RPMI7951 (cell line): ENCODE results near the gene FOXO4. TPM values are rescaled to one million over a fixed set of nuclear protein-coding genes. Genes with fewer than 3 reads are reported as not detected.
"Not testable (repeated sequence)": the region's sequence is repeated elsewhere in the genome, so short reads cannot be mapped to it uniquely, and the experiment has no call there.

ENCODE experiments used
- DNase-seq: peaks from one replicate; pipeline ENCODE4 v3.0.0-alpha.2; 2012; ENCODE audit warnings: low read depth
- total RNA-seq: library from RNA; depleted of rRNA; stranded (reverse); fragments of >200 nt; shearing (Covaris generic); gene quantifications from 2 replicates; pipeline ENCODE4 v1.2.3, GENCODE V29; 2014; rRNA removed

Gene FOXO4
- 4.2 and 4.3 TPM in 2 replicates for total RNA-seq

- peak; percentile 85 for DNase-seq
These were observed at the start of gene FOXO4 for GRCh38 chrX:71095555-71095980. TSS of gene FOXO4 (plus strand) at chrX:71095851. CDS start at chrX:71096529, 678 bp downstream.

- not testable (repeated sequence) for DNase-seq
These were observed 47.8 kb upstream of the FOXO4 start for GRCh38 chrX:71047891-71048290.

GRCh38 chrX:71052721-71053120 lies 42.9 kb upstream of the FOXO4 start:
- DNase-seq: peak; percentile 10

- peak; percentile 81 for DNase-seq
These were observed 42.4 kb upstream of the FOXO4 start for GRCh38 chrX:71053217-71053621.

- DNase-seq: no peak
These were observed 38.8 kb upstream of the FOXO4 start for GRCh38 chrX:71056867-71057266.

- DNase-seq: no peak
These were observed 37.7 kb upstream of the FOXO4 start for GRCh38 chrX:71057848-71058530.

- no peak for DNase-seq
These were observed 35.5 kb upstream of the FOXO4 start for GRCh38 chrX:71060127-71060526.

- DNase-seq: no peak
These were observed 28.6 kb upstream of the FOXO4 start for GRCh38 chrX:71067089-71067488.

GRCh38 chrX:71067712-71068043 lies 28.0 kb upstream of the FOXO4 start:
- no peak for DNase-seq

GRCh38 chrX:71068044-71068918 lies 27.4 kb upstream of the FOXO4 start, which contains the start of gene SNX12:
TSS of gene SNX12 (minus strand) at chrX:71068334. CDS start at chrX:71068306, 28 bp downstream.
- peak; percentile 97 for DNase-seq

GRCh38 chrX:71070531-71070930 lies 25.1 kb upstream of the FOXO4 start:
- no peak for DNase-seq

GRCh38 chrX:71081330-71082123 lies 14.1 kb upstream of the FOXO4 start:
- no peak for DNase-seq

- DNase-seq: no peak
These were observed 13.5 kb upstream of the FOXO4 start for GRCh38 chrX:71082124-71082647.

- no peak for DNase-seq
These were observed 12.8 kb upstream of the FOXO4 start for GRCh38 chrX:71082822-71083221.

GRCh38 chrX:71085900-71086299 lies 9.8 kb upstream of the FOXO4 start:
- DNase-seq: no peak

GRCh38 chrX:71091263-71091662 lies 4.4 kb upstream of the FOXO4 start:
- DNase-seq: no peak

- no peak for DNase-seq
These were observed 618 bp upstream of the FOXO4 start for GRCh38 chrX:71095033-71095432.

- DNase-seq: peak; percentile 58
These were observed 519 bp downstream of the FOXO4 start for GRCh38 chrX:71095981-71096759.

GRCh38 chrX:71096760-71097032 lies 1.0 kb downstream of the FOXO4 start:
- no peak for DNase-seq

GRCh38 chrX:71098302-71098701 lies 2.7 kb downstream of the FOXO4 start:
- peak; percentile 52 for DNase-seq

GRCh38 chrX:71098951-71099506 lies 3.4 kb downstream of the FOXO4 start:
- no peak for DNase-seq
